ENCODE measurements around the gene PRDM15. TPM values are rescaled to one million over a fixed set of nuclear protein-coding genes. Genes with fewer than 3 reads are reported as not detected.

The PRDM15 gene
- total RNA-seq, 1 donor from 2014 or later = 16.2 TPM

DNA sequence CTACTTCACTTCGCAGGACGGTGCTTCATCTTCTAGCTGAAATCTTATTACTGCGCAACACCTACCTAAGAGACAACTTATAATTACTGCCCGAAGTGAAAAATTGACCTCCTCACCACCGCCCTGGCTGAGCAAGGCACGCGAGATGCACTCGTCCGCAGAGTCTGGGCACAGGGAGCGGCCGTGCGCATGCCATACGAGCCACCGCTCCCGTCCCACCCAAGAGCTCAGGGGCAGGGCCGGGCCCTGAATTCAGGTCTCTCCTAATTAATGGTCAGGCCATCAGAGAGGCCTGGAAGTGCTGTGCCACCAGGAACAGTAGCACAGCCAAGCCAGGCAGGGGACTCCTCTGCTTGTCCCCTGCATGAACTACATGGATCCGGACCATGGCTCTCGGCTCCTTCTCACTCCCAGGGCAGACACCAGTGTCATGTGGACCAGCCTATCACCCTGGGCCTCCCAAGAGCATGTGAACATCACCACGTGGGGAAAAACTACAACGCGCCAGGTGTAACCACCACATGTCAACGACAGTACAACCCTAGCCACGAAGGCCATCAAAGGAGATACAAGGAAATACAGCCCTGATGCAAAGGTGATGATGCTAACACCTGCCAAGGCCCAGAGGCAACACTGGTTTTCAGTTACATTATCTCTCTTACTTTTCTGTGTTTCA, 123.7 kb downstream of the PRDM15 start:
- Mint-ChIP-seq H3K4me3 (ENCODE audit: low read depth) (no peak overlapping the region), H3K36me3 (ENCODE audit: insufficient read depth) (peaks cover 15% of the 10 kb centered on the region), H3K27me3 (no peaks in the 10 kb centered on the region), H3K9me3 (ENCODE audit: low read depth) (no peaks in the 10 kb centered on the region), H3K4me1 (ENCODE audit: low read depth) (peaks cover 33% of the 10 kb centered on the region), H3K27ac (peak overlapping the region; percentile 79)
- DNase-seq (ENCODE audit: low spot score, unreplicated experiment) = no peak
- TF ChIP-seq, protein P1, sequence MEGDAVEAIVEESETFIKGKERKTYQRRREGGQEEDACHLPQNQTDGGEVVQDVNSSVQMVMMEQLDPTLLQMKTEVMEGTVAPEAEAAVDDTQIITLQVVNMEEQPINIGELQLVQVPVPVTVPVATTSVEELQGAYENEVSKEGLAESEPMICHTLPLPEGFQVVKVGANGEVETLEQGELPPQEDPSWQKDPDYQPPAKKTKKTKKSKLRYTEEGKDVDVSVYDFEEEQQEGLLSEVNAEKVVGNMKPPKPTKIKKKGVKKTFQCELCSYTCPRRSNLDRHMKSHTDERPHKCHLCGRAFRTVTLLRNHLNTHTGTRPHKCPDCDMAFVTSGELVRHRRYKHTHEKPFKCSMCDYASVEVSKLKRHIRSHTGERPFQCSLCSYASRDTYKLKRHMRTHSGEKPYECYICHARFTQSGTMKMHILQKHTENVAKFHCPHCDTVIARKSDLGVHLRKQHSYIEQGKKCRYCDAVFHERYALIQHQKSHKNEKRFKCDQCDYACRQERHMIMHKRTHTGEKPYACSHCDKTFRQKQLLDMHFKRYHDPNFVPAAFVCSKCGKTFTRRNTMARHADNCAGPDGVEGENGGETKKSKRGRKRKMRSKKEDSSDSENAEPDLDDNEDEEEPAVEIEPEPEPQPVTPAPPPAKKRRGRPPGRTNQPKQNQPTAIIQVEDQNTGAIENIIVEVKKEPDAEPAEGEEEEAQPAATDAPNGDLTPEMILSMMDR (IDR thresholded peaks at IDR 0.05; ENCODE audit: unreplicated experiment) = no peak

DNA sequence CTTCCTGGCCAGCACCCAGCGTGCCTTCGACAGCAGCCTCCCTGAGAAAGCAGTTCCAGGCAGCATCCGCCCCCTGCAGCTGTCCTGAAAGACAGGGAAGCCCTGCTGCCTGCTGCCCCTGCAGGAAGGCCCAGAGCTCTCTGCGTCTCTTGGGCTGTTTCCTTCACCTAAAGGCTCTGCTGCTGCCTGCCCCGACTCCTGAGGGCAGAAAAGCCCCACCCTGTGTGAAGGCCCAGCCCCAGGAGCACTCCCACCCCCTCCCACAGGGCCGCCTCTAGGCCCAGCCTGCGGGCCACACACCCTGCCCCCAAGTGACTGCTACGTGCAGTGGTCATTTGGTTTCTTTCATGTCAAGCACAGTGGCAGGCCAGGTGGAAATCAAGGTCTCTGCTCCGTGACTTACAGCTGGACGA, 124.7 kb downstream of the PRDM15 start:
- H3K27ac Mint-ChIP-seq = no peak overlapping the region
- DNase-seq (ENCODE audit: low spot score, unreplicated experiment) = no peak
- TF ChIP-seq, protein P1 (IDR thresholded peaks at IDR 0.05; ENCODE audit: unreplicated experiment) = no peak
- H3K4me3 Mint-ChIP-seq (ENCODE audit: low read depth) = no peak overlapping the region
- no peaks in the 10 kb centered on the region for H3K9me3 Mint-ChIP-seq (ENCODE audit: low read depth)
- peaks cover 32% of the 10 kb centered on the region for H3K4me1 Mint-ChIP-seq (ENCODE audit: low read depth)
- no peaks in the 10 kb centered on the region for H3K27me3 Mint-ChIP-seq
- H3K36me3 Mint-ChIP-seq (ENCODE audit: insufficient read depth) = peaks cover 17% of the 10 kb centered on the region

DNA sequence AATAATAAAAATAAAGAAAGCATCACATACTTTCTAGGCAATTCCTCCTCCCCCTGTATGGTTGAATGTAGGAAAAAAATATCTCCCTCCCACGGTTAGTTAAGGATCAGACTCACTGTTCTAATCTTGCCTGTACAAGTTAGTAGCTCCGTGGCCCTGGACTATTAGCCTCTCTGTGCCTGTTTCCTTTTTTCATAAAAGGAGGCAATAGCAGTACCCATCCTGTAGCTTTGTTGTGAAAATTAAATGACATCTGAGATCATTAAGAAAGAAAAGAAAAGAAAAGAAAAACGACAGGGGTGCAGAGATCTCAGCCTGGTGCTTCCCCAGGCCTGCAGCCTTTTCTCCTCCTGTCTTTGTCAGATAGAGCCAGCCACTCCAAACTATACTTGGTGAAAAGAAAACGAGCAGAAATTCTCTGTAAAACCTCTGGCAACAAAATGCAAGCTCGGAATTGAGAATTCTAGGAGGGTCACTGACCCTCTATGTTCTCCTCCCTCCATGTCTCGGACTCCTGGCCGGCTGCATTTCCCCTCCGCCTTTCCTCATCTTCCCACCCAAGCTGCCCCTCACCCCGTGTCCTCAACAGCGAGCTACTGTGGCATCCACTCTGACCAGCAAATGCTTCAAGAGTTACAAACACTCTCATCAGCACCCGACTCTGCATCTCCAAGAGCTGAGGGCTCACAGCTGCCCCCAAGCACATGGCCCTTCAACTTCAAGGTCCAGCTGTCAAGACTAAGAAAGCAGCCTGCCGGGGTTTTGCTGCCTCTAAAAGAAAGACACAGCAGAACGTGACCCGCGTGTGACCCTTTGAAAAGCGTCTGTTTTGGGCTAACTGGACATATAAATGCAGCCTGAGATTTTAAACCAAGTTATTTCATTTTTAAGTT, 125.9 kb downstream of the PRDM15 start:
- no peaks in the 10 kb centered on the region for H3K9me3 Mint-ChIP-seq (ENCODE audit: low read depth)
- no peak overlapping the region for H3K4me3 Mint-ChIP-seq (ENCODE audit: low read depth)
- no peaks in the 10 kb centered on the region for H3K27me3 Mint-ChIP-seq
- no peak for DNase-seq (ENCODE audit: low spot score, unreplicated experiment)
- H3K27ac Mint-ChIP-seq = peak overlapping the region; percentile 39
- H3K4me1 Mint-ChIP-seq (ENCODE audit: low read depth) = peaks cover 32% of the 10 kb centered on the region
- TF ChIP-seq, protein P1 (IDR thresholded peaks at IDR 0.05; ENCODE audit: unreplicated experiment) = no peak
- peaks cover 19% of the 10 kb centered on the region for H3K36me3 Mint-ChIP-seq (ENCODE audit: insufficient read depth)

DNA sequence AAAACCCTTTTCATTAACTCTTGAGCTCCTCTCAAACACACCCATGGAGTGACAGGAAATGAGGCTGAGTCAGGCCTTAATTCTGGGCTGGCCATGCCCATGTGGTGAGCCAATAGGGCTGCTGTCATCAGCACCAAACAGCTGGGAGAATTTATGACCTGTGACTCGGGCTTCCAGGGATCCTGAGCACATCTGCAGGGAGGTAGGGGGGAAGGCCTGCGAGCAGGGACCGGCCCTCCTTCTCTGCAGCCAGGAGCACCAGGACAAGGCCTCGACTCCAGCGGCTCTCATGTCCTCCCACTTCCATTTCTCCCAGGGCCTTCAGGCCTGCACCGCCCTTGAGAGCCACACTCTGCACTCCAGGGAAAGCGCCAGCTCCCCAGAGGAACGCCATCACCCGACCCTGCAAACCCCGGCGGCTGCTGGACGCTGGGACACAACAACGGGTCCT, 126.9 kb downstream of the PRDM15 start:
- peaks cover 32% of the 10 kb centered on the region for H3K4me1 Mint-ChIP-seq (ENCODE audit: low read depth)
- DNase-seq (ENCODE audit: low spot score, unreplicated experiment) = no peak
- H3K27me3 Mint-ChIP-seq = no peaks in the 10 kb centered on the region
- no peak overlapping the region for H3K4me3 Mint-ChIP-seq (ENCODE audit: low read depth)
- H3K9me3 Mint-ChIP-seq (ENCODE audit: low read depth) = no peaks in the 10 kb centered on the region
- H3K27ac Mint-ChIP-seq = no peak overlapping the region
- TF ChIP-seq, protein P1 (IDR thresholded peaks at IDR 0.05; ENCODE audit: unreplicated experiment) = no peak
- H3K36me3 Mint-ChIP-seq (ENCODE audit: insufficient read depth) = peaks cover 24% of the 10 kb centered on the region

DNA sequence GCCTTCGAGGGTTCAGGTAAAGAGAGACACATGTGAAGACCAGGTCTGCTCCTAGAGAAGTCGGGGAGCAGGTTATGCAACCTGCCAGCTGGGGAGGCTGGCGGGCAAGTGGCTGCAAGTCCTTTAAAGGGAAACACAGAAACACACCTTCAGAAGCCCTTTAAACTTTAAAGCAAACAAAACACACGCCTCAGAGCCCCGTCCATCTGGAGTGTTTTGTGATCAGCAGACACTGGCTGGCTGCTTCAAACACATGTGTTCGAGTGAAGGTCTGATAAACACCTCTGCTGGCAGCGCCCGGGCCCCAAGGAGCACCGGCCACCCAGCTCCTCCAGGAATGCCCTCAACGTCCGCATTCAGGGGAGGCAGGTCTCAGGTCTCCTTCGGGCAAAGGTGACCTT, 127.5 kb downstream of the PRDM15 start:
- no peak for DNase-seq (ENCODE audit: low spot score, unreplicated experiment)
- TF ChIP-seq, protein P1 (IDR thresholded peaks at IDR 0.05; ENCODE audit: unreplicated experiment) = no peak
- Mint-ChIP-seq H3K27me3 (no peaks in the 10 kb centered on the region), H3K9me3 (ENCODE audit: low read depth) (no peaks in the 10 kb centered on the region), H3K27ac (peak overlapping the region; percentile 88), H3K4me3 (ENCODE audit: low read depth) (no peak overlapping the region), H3K4me1 (ENCODE audit: low read depth) (peaks cover 31% of the 10 kb centered on the region), H3K36me3 (ENCODE audit: insufficient read depth) (peaks cover 27% of the 10 kb centered on the region)

All from progenitor cell of endocrine pancreas (in vitro differentiated cells).